Activated CD8-positive, alpha-beta memory T cell treated with anti-CD3 and anti-CD28 coated beads for 36 hours (primary cell): ENCODE results near the gene KCNK4. TPM values are rescaled to one million over a fixed set of nuclear protein-coding genes. Genes with fewer than 3 reads are reported as not detected.
"Not testable (repeated sequence)": the region's sequence is repeated elsewhere in the genome, so short reads cannot be mapped to it uniquely, and the experiment has no call there.

Experiments used
- CTCF ChIA-PET: fragments of 350-600 bp; sonication (Branson Sonifier 250); formaldehyde crosslinking; loops from one replicate; lab custom pipeline; 2021; ENCODE audit warnings: antibody characterized with exemption; lab: Charles Lee
- POLR2A ChIA-PET: fragments of 350-600 bp; sonication (Branson Sonifier 250); formaldehyde crosslinking; loops from one replicate; lab custom pipeline; 2021; ENCODE audit warnings: antibody characterized with exemption; lab: Charles Lee
- total RNA-seq, 2 experiments: library from RNA; stranded (reverse); gene quantifications; one replicate each; pipeline ENCODE4 v1.2.3, GENCODE V29; 2021

The KCNK4 gene
- total RNA-seq, 2 experiments from 2014 or later, result not detected

- ChIA-PET POLR2A (no interaction called here), CTCF (interaction anchor here (2.7 kb wide), 1 partner anchor 11 kb away, joined by 10 read pairs; no protein-coding TSS in a partner anchor)
Measured at GRCh38 chr11:64321533-64321932, 30.4 kb downstream of the KCNK4 start.

DNA sequence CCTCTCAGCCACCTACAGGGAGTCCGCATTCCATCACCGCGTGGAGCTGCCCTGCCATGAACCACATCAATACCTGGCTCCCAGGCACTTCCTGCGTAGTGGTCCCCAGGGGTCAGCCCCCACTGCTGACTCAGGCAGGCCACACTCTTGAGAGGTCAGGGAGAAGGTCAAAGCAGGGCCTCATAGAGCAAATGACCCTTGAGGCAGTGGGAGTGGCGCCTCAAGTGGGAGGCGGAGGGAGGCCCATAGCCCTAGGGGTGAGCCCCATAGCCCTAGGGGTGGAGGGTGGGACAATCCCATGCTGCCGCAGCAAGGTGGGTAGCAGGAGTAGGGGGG is 31.8 kb downstream of the KCNK4 start:
- CTCF ChIA-PET, result interaction anchor here (0.9 to 2.7 kb wide), 2 partner anchors 9 to 22 kb away, joined by 3 to 10 read pairs; no protein-coding TSS in a partner anchor
- POLR2A ChIA-PET, result no interaction called here

DNA sequence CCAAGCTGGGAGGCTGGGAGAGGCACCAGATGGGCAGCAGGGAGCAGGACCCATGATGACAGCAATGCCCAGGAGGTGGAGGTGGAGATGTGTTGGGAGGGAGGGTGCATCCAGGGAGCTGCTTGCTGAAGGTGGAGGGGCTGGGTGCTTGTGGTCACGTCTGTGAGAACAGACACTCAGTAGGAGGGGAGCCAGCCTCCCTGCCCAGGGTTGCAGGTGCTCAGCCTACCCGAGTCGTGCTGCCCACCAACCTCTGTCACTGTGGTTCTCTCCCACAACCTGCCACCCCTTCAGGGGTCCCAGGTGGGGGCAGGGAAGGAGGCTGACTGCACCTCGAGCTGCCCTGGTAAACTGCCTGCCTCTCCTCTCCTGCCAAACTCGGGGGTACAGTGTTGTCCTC is 32.3 kb downstream of the KCNK4 start:
- ChIA-PET POLR2A (no interaction called here), CTCF (interaction anchor here (2.7 kb wide), 1 partner anchor 9 kb away, joined by 10 read pairs; no protein-coding TSS in a partner anchor)

- POLR2A ChIA-PET, result not testable (repeated sequence)
- CTCF ChIA-PET, result interaction anchor here (2.7 kb wide), 1 partner anchor 8 kb away, joined by 10 read pairs; no protein-coding TSS in a partner anchor
Measured at GRCh38 chr11:64323984-64324383, 32.9 kb downstream of the KCNK4 start.

GRCh38 chr11:64324692-64325469 is 33.8 kb downstream of the KCNK4 start:
- POLR2A ChIA-PET, result interaction anchor here (0.6 kb wide), 1 partner anchor 79 kb away, joined by 3 read pairs; no protein-coding TSS in a partner anchor
- CTCF ChIA-PET, result interaction anchor here (1.2 kb wide), 2 partner anchors 73 to 177 kb away, joined by 3 to 6 read pairs; partner anchors contain the start of gene PLCB3

DNA sequence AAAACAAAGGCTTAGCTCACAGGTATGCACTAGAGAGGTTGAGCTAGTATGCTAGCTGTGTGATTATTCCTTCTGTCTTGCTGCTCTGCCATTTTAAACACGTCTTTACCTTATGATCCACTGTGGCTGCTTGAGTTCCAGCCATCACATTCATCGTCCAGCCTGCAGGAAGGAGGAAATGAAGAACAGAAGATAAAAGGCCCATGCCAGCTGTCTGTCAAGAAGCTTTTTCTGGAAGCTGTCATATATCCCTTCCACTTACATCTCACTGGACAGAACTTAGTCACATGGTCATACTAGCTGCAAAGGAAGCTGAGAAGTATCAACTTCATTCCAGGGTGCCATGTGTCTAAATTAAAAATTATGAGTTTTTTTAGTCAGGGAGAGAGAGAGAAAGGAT is 36.3 kb downstream of the KCNK4 start:
- ChIA-PET CTCF (interaction anchor here (0.9 kb wide), 1 partner anchor 10 kb away, joined by 3 read pairs; the partner anchor contains the start of genes PRDX5 and TRMT112), POLR2A (no interaction called here)

DNA sequence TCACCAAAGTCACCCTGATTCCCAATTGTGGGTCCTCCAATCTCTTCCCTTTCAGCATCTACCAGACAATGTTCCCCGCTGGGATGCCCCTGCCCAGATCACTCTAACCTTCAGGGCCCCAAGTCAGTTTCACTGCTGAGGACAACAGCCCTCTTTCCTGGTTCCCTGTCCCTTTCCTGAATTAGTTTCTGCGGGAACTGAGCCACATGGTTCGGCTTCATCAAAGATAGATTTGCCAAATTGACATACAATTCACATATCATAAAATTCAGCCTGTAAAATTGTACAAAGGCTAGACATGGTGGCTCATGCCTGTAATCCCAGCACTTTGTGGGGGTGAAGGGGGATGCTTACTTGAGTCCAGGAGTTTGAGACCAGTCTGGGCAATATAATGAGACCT is 36.9 kb downstream of the KCNK4 start:
- ChIA-PET POLR2A (no interaction called here), CTCF (interaction anchor here (0.9 kb wide), 1 partner anchor 10 kb away, joined by 3 read pairs; the partner anchor contains the start of genes PRDX5 and TRMT112)

DNA sequence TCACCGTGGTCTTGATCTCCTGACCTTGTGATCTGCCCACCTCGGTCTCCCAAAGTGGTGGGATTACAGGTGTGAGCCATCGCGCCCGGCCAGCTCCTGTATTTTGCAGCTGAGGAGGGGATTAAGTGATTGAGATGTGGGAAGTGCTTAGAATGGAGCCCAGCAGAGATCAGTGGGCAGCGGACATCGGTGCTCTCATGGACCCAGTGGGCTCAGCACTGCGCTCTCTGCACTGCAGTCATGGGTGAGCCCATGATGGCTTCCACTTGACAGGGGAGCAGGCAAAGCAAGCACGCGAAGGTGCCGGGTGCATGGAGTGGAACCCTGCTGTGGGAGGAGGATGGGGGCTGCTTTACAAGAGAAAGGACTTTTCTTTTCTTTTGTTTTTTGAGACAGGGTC is 39.8 kb downstream of the KCNK4 start:
- ChIA-PET CTCF (interaction anchor here (0.6 to 2.3 kb wide), 11 partner anchors 8 to 33 kb away, joined by 3 to 27 read pairs (median 7); partner anchors contain the start of genes CCDC88B, PRDX5 and TRMT112), POLR2A (interaction anchor here (1.0 to 3.1 kb wide), 3 partner anchors 11 to 26 kb away, joined by 4 to 25 read pairs (median 6); partner anchors contain the start of genes ESRRA, PRDX5 and TRMT112)

- CTCF ChIA-PET, result interaction anchor here (0.6 to 2.3 kb wide), 18 partner anchors 9 to 88 kb away, joined by 3 to 27 read pairs (median 4); partner anchors contain the start of genes CCDC88B, PRDX5 and TRMT112
- POLR2A ChIA-PET, result interaction anchor here (0.8 to 3.1 kb wide), 8 partner anchors 8 to 61 kb away, joined by 3 to 25 read pairs (median 4); partner anchors contain the start of genes CCDC88B, ESRRA, PRDX5 and TRMT112
Measured at GRCh38 chr11:64331569-64332371, 40.7 kb downstream of the KCNK4 start.

DNA sequence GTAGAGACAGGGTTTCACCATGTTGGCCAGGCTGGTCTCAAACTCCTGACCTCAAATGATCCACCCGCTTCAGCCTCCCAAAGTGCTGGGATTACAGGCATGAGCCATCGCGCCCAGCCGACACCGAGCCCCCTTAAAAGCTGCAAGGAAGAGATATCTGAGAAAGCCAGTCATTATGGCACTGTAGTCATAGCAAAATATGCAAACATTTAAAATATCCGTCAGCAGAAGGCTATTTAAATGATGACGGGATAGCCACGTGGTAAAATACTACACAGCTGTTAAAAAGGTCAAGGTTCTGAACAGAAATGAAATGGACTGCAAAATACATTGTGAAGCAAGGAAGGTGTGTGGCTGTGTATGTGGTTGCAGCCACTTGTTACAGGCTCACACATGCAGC is 42.5 kb downstream of the KCNK4 start:
- POLR2A ChIA-PET, result no interaction called here
- CTCF ChIA-PET, result interaction anchor here (1.2 to 1.5 kb wide), 3 partner anchors 16 to 33 kb away, joined by 3 to 5 read pairs (median 3); partner anchors contain the start of gene CATSPERZ

- ChIA-PET CTCF (no interaction called here), POLR2A (interaction anchor here (1.1 kb wide), 1 partner anchor 17 kb away, joined by 3 read pairs; the partner anchor contains the start of genes PRDX5 and TRMT112)
Measured at GRCh38 chr11:64334764-64335735, 43.9 kb downstream of the KCNK4 start.

DNA sequence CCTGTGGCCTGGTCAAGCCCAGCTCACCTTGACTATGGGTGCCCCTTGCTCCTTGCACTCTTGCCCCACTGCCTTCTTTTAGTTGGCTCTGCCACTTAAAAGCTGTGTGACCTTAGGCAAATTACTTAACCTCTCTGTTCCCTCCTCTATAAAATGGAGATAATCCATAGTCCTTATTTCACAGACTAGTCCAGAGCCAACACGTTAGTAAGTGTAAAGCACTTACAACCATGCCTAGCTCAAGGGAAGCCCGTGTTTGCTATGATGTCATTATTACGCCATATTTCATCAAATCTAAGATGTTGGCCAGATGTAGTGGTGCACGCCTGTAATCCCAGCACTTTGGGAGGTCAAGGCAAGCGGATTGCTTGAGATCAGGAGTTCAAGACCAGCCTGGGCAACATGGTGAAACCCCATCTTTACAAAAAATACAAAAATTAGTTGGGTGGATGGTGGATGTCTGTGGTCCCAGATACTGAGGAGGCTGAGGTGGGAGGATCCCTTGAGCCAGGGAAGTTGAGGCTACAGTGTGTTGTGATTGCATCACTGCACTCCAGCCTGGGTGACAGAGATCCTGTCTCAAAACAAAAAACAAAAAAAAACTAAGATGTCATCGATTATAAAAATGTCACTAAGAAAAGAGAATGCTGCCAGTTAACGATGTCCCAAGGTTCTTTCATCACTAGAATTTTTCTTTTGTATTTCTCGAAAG is 46.6 kb downstream of the KCNK4 start:
- CTCF ChIA-PET, result interaction anchor here (1.0 kb wide), 2 partner anchors 18 to 20 kb away, joined by 3 to 5 read pairs; partner anchors contain the start of genes PRDX5 and TRMT112

DNA sequence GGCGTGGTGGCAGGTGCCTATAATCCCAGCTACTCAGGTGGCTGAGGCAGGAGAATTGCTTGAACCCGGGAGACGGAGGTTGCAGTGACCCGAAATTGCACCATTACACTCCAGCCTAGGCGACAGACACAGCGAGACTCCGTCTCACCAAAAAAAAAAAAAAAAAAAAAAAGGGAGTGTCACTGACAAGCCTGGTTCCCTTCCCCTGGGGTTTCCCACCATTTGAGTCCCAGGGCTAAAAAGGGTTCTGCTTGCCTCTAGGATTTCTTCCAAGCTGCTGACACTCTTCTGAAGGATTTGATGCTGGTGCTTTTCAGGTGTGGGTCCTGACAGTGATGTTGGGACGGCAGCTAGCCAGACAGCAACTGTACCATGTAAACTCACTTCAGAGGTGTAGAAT is 47.6 kb downstream of the KCNK4 start:
- ChIA-PET CTCF (no interaction called here), POLR2A (interaction anchor here (0.7 to 3.6 kb wide), 2 partner anchors 21 to 571 kb away, joined by 9 to 14 read pairs; partner anchors contain the start of genes PRDX5 and TRMT112)

More for the DNA sequence above, 46.6 kb downstream of the KCNK4 start:
- POLR2A ChIA-PET, result no interaction called here

- CTCF ChIA-PET, result interaction anchor here (1.8 to 3.6 kb wide), 3 partner anchors 7 to 21 kb away, joined by 4 to 22 read pairs (median 11); partner anchors contain the start of genes PRDX5, RPS6KA4 and TRMT112
- POLR2A ChIA-PET, result interaction anchor here (1.4 to 3.6 kb wide), 2 partner anchors 8 to 21 kb away, joined by 3 to 14 read pairs; partner anchors contain the start of genes PRDX5 and TRMT112
Measured at GRCh38 chr11:64339286-64339685, 48.2 kb downstream of the KCNK4 start.

DNA sequence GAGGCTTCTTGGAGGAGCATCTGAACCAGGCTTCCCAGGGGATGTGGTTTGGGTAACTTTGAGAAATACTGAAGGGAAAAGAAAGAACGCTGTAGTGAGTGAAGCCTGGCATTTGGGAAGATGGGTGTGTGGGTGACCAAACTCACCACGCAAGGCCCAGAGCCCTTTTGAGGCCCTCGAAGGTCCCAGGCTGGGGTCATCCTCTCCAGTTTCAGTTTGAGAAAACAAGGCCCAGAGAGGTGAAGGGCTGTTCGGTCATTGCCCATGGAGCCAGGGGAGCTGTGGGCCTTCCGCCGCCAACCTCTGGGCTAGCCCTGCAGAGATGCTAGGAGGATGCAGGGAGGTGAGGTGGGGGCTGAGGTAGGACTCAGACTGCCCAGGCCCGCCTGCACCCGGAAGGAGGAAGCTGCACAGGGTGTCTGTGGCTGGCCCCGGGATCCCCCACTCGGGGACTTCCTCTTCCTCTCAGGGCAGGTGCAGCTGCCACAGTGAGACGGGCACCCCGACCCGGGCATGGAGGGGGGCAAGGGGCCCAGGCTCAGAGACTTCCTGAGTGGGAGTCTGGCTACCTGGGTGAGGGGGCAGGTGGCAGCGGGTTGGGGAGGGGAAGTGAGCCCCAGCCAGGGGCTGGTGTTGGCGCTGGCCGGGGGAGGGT is 48.8 kb downstream of the KCNK4 start, which contains the start of gene CCDC88B:
Gene CCDC88B (plus strand): TSS at position 451 of the 655 bp plus-strand sequence. CDS start 63 bp downstream, at position 514.
- CTCF ChIA-PET, result interaction anchor here (1.6 to 3.6 kb wide), 5 partner anchors 8 to 36 kb away, joined by 4 to 22 read pairs (median 8); partner anchors contain the start of genes PRDX5, RPS6KA4 and TRMT112
- POLR2A ChIA-PET, result interaction anchor here (0.5 to 3.6 kb wide), 5 partner anchors 8 to 94 kb away, joined by 3 to 14 read pairs (median 3); partner anchors contain the start of genes PPP1R14B, PRDX5 and TRMT112
